Measurements from ENCODE around the gene CRABP2.

GRCh38 chr1:156754219-156754618 lies 48.8 kb upstream of the CRABP2 start:
- TF ChIP-seq CTCF (IDR thresholded peaks at IDR 0.05; ENCODE audit: low read length) (no peak), EZH2 (optimal IDR thresholded peaks at IDR 0.05; ENCODE audit: low read depth, low read length) (no peak), EZH2phosphoT487 (IDR thresholded peaks at IDR 0.05; ENCODE audit: low read length) (no peak)

Data from MM.1S (cell line).